Activated T-helper 9 cell treated with anti-CD3 and anti-CD28 coated beads, Interleukin-2, amount 50 U/mL, for 16 hours (primary cell): ENCODE results near the gene GTF3C5.
"Not testable (repeated sequence)": the region's sequence is repeated elsewhere in the genome, so short reads cannot be mapped to it uniquely, and the experiment has no call there.

Experiments used
- DNase-seq: peaks from one replicate; pipeline ENCODE4 v3.0.0-alpha.2; 2020; ENCODE audit warnings: low read depth

The GTF3C5 gene

DNA sequence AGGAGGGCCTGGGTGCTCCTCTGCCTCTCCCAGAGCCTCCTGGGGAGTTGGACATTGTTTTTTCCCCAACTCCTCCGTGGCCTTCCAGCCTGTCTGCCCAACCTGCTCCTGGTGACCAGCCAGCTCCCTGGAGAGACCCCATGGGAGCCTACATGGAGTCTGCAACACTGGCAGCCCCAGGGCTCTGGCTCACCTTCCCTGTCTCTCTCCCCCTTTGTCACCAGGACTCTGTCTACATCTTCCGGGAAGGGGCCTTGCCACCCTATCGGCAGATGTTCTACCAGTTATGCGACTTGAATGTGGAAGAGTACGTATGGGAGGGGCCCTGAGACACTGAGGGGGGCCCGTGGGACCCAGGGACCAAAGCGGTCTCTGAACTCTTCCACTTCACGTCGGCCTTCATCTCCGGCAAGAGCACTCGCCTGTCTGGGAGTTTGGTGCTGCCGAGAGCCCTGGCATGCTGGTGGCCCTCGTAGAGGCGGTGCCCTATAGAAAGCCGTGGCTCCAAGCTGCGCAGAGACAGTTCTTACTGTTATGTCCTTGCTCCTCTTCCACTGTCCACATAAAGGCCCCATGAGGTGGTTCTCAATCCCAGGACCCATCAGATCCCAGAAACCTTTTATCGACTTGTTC lies 25.1 kb downstream of the GTF3C5 start:
- DNase-seq: no peak

DNA sequence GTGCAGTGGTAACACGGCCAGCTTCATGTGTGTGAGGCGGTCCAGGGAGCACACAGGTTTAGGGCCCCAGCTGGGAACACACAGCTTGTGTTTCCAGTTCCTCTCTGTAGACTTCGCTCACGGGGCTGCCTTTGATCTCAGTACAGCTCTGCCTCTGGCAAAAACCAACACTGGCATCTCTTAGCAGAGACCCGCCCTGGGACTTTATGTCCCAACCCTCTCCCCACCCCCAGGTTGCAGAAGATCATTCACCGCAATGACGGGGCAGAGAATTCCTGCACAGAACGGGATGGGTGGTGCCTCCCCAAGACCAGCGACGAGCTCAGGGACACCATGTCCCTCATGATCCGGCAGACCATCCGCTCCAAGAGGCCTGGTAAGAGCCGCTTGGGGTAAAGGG lies 25.7 kb downstream of the GTF3C5 start:
- DNase-seq: no peak

DNA sequence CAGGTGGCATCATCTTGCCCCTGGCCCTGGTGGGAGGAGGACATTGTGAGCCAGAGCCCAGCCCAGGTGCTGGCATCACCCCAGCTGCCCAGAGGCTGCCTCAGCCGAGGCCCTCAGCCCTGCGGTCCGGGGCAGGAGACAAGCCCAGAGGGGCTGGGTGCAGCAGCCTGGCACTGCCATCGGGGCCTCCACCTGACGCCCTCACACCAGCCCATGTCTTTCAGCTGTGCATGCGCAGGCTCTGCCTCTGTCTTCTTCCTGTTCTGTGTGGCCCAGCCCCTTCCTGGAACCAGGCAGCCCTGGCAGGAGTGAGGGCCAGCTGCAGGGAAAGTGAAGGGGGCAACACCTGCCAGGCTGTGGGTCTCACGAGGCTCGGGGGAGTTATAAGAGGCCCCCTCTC lies 26.2 kb downstream of the GTF3C5 start:
- DNase-seq: no peak

- no peak for DNase-seq
Measured at GRCh38 chr9:133057553-133057952, 26.8 kb downstream of the GTF3C5 start.

DNA sequence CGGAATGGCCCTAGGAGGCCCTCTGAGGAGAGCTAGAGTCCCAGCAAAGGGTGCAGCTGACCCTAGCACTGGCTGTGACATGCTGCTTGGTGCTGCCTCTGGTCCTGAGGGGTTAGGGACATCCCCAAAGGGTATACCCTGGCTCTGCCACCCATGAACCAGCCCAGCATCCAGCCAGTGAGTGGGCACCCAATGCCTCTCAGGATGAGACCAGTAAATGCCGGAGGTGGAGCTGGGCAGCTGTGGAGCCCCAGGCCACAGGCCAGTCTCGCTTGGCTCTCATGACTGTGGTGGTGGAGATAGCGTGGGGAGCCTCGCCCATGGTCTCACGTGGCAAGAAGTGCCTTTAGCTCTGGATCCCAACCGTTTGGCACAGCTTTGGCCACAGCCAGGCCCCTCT lies 27.3 kb downstream of the GTF3C5 start:
- DNase-seq: no peak

- DNase-seq: no peak
Measured at GRCh38 chr9:133058550-133059320, 27.9 kb downstream of the GTF3C5 start.

GRCh38 chr9:133059623-133060022 lies 28.8 kb downstream of the GTF3C5 start:
- DNase-seq: no peak

DNA sequence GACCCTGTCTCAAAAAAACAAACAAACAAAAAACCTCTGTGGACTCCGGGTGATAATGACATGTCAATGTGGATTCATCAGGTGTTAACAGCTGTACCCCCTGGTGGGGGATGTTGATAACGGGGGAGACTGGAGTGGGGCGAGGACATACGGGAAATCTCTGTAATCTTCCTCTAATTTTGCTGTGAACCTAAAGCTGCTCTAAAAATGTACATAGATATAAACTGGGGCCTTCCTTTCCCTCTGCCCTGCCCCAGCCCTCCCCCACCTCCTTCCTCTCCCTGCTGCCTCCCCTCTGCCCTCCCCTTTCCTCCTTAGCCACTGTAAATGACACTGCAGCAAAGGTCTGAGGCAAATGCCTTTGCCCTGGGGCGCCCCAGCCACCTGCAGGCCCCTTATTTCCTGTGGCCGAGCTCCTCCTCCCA lies 29.6 kb downstream of the GTF3C5 start:
- DNase-seq: no peak

GRCh38 chr9:133061019-133061763 lies 30.4 kb downstream of the GTF3C5 start:
- not testable (repeated sequence) for DNase-seq

GRCh38 chr9:133061764-133062145 lies 31.0 kb downstream of the GTF3C5 start, which contains the start of gene CEL:
TSS of gene CEL (plus strand) at chr9:133061981. CDS start at chr9:133062003, 22 bp downstream.
- DNase-seq: not testable (repeated sequence)

GRCh38 chr9:133062569-133062968 lies 31.8 kb downstream of the GTF3C5 start:
- DNase-seq: not testable (repeated sequence)

DNA sequence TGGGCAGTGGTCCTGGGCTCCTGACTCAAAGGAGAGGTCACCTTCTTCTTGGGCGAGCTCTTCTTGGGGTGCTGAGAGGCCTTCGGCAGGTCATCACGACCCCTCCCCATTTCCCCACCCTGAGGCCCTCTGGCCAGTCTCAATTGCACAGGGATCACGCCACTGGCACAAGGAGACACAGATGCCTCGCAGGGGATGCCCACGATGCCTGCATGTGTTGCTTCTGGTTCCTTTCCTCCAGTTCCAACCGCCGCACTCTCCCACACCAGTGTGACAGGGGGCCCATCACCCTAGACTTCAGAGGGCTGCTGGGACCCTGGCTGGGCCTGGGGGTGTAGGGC lies 32.3 kb downstream of the GTF3C5 start:
- DNase-seq: no peak

DNA sequence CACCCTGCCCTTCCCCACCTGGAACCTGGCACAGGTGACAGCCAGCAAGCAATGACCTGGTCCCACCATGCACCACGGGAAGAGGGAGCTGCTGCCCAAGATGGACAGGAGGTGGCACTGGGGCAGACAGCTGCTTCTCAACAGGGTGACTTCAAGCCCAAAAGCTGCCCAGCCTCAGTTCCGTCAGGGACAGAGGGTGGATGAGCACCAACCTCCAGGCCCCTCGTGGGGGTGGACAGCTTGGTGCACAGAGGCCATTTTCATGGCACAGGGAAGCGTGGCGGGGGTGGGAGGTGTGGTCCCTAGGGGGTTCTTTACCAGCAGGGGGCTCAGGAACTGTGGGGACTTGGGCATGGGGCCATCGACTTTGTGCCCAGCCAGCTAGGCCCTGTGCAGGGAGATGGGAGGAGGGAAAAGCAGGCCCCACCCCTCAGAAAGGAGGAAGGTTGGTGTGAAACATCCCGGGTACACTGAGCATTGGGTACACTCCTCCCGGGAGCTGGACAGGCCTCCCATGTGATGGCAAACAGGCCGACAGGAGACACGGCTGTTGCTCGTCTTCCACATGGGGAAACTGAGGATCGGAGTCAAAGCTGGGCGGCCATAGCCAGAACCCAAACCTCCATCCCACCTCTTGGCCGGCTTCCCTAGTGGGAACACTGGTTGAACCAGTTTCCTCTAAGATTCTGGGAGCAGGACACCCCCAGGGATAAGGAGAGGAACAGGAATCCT lies 32.9 kb downstream of the GTF3C5 start:
- no peak for DNase-seq

GRCh38 chr9:133064241-133065069 lies 33.7 kb downstream of the GTF3C5 start:
- DNase-seq: no peak

DNA sequence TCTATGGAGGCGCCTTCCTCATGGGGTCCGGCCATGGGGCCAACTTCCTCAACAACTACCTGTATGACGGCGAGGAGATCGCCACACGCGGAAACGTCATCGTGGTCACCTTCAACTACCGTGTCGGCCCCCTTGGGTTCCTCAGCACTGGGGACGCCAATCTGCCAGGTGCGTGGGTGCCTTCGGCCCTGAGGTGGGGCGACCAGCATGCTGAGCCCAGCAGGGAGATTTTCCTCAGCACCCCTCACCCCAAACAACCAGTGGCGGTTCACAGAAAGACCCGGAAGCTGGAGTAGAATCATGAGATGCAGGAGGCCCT lies 34.2 kb downstream of the GTF3C5 start:
- no peak for DNase-seq

DNA sequence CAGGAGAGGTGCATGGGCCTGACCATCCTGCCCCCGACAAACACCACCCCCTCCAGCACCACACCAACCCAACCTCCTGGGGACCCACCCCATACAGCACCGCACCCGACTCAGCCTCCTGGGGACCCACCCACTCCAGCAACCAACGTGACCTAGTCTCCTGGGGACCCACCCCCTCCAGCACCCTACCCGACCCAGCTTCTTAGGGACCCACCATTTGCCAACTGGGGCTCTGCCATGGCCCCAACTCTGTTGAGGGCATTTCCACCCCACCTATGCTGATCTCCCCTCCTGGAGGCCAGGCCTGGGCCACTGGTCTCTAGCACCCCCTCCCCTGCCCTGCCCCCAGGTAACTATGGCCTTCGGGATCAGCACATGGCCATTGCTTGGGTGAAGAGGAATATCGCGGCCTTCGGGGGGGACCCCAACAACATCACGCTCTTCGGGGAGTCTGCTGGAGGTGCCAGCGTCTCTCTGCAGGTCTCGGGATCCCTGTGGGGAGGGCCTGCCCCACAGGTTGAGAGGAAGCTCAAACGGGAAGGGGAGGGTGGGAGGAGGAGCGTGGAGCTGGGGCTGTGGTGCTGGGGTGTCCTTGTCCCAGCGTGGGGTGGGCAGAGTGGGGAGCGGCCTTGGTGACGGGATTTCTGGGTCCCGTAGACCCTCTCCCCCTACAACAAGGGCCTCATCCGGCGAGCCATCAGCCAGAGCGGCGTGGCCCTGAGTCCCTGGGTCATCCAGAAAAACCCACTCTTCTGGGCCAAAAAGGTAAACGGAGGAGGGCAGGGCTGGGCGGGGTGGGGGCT lies 35.6 kb downstream of the GTF3C5 start:
- DNase-seq: no peak

GRCh38 chr9:133067006-133067405 lies 36.2 kb downstream of the GTF3C5 start:
- no peak for DNase-seq

DNA sequence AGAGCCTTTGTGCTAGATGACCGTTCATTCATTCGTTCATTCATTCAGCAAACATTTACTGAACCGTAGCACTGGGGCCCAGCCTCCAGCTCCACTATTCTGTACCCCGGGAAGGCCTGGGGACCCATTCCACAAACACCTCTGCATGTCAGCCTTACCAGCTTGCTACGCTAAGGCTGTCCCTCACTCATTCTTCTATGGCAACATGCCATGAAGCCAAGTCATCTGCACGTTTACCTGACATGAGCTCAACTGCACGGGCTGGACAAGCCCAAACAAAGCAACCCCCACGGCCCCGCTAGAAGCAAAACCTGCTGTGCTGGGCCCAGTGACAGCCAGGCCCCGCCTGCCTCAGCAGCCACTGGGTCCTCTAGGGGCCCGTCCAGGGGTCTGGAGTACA lies 37.0 kb downstream of the GTF3C5 start:
- DNase-seq: no peak

- not testable (repeated sequence) for DNase-seq
Measured at GRCh38 chr9:133068431-133068830, 37.6 kb downstream of the GTF3C5 start.

GRCh38 chr9:133070500-133070961 lies 39.7 kb downstream of the GTF3C5 start:
- DNase-seq: not testable (repeated sequence)

DNA sequence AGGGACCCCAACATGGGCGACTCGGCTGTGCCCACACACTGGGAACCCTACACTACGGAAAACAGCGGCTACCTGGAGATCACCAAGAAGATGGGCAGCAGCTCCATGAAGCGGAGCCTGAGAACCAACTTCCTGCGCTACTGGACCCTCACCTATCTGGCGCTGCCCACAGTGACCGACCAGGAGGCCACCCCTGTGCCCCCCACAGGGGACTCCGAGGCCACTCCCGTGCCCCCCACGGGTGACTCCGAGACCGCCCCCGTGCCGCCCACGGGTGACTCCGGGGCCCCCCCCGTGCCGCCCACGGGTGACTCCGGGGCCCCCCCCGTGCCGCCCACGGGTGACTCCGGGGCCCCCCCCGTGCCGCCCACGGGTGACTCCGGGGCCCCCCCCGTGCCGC lies 40.2 kb downstream of the GTF3C5 start:
- DNase-seq: not testable (repeated sequence)
